GM19452 (cell line): ENCODE measurements around the gene PRDM16.

Experiments used
- ATAC-seq: cut with Tn5 transposase; IDR thresholded peaks from one replicate; pipeline ENCODE4 v1.9.1; 2021; ENCODE audit not compliant: unreplicated experiment

PRDM16 gene

DNA sequence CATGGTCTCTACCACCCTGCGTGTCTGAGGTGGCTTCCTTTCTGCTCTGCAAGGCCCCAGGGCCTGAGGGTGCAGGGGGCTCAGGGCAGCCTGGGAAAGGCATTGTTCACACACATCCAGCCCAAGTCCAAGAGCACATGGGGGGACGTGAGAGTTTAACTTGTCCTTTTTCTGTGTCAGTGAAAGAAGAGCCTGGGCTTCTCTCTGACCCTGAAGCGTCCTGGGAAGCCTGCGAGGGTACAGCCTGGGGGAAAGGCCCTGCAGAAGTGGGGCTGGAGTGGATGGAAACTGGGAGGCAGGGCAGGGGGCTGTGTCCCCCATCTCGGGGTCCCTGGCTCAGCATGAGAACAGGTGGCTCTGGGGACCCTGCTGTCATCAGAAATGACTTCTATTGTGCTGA, 181.6 kb downstream of the PRDM16 start:
- no peak for ATAC-seq

DNA sequence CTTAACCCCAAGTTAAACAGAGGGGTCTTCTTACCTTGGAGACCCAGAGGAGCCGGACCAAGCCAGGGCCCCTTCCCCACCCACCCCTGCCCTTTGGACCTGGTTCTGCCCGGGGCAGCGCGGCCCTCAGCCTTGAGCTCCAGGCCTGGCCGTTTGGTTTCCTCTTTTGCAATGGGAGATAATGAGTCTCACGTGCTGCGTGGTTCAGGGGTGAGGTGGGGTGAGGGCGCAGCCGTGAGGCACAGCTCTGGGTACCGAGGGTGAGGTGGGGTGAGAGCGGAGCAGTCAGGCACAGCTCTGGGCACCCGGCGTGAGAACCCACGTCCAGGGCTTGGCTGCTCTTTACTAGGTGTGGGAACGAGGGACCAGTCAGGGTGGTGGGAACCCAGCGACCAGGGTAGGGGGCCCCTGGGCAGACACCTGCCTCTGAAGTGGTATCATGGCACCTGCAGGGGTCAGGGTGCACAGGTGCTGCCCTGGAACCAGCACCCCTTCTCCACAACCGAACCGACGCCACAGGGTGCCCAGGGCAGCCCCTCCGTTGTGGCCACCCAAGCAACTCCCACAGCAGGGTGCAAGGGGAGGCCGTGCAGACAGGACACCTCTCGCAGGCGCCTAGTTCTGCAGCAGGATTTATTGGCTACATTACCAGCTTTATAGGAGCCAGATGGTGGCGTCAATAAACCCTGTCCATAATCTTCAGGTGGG, 182.2 kb downstream of the PRDM16 start:
- no peak for ATAC-seq

DNA sequence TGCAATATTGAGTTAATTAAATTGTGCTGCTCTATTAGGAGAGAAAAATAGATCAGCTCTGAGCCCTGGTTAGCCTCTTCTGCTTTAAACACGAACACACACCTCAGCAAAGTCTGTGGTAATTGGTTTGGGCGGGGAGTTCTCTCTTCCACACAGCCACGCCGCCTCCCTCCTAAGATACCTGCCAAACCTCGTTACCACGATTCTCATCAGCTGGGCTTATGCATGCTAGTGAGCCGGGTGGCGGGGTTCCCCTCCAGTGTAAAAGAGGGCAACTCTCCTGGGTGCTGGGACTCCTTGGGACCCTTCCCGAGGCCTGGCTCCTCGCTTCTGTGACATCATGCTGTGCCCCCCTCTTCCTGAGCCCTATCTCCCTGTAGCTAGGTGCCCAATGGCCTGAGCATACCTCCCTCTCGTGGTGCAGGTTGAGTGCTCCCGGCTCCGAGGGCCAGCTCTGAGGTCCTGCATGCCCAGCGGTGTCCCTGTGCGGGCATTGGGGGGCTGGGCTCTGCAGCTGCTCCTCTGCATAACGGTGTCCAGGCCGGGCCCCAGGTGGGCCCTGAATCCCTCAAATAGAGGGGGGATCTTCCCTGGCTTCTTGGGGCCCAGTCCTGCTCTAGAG, 182.9 kb downstream of the PRDM16 start:
- ATAC-seq, result no peak

DNA sequence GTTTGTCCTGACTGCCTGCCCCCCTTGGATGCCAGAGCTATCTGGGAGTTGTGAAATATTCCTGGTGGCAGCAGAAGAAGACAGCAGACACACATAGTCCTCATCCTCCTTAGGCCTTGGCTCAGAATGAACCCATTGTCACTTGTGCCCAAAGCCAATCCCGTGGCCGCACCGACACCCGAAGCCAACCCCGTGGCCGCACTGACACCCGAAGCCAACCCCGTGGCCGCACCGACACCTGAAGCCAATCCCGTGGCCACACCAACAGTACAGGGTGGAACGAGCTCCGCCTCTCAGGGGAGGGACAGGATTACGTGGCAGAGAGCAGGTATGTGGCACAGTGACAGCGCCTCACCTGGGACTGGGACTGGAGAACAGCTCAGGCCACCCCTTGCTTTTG, 186.7 kb downstream of the PRDM16 start:
- ATAC-seq, result no peak

DNA sequence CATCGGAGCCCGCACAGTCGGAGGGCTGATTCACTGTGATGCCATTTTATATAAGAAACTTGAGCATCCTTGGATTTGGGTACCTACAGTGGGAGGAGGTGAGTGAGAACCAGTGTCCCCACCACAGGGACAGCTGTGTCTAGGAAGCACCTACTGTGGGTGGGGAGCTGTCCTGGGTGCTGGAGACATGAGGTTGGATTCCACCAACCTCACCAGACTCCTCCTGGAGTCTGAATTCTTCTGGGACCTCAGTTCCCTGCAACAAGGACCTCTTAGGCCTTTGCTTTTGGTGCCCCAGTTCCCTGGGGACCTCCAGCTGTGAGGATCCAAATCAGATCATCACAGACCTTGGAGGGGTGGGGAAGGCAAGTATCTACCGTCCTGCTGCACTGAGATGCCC, 188.8 kb downstream of the PRDM16 start:
- ATAC-seq, result no peak

DNA sequence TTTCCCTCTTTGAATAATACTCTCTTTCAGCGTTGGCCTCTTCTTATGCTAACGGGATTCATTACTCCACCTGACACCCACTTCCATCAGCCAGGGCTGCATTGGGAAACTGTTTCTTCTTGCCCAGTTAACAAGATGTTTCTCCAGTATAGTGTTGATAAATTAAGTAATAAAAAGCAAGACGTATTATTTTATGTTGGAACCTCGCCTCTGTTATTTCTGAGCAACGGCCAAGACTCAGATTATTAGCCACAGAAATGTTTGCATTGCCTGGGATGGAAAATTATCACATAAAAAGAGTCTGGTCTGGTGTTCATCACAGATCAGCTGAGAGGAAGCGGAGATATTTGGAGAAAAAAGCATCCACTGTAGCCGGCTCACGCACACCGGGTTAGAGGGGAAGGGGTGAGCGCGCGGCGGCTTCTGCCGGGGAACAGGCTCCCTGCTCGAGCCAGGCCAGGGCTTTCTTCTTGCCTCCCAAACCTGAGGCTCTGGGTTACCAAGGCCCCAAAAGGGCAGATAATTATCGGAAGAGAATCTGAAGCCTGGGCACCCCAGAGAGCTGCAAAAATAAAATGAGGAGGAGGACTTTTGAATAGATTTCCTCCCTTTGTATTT, 189.5 kb downstream of the PRDM16 start:
- ATAC-seq, result no peak

DNA sequence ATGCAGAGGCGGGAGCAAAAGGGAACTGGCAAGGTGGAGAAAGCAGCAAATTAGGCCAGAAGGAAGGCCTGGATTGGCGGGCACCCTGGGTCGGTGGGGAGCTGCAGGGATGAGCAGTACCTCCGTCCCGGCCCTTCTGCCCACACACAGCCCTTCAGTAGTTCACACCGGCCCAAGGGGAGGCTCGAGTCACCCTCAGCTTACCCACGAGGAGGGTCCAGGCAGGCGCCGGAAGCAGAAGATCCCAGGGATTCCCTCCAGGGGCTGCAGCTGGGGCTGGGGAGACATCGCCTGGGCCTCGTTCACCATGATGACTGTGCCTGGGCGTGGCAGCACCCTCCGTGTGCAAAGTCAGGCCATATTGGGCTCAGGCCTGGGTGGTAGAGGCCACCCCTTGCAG, 190.0 kb downstream of the PRDM16 start:
- ATAC-seq, result no peak

DNA sequence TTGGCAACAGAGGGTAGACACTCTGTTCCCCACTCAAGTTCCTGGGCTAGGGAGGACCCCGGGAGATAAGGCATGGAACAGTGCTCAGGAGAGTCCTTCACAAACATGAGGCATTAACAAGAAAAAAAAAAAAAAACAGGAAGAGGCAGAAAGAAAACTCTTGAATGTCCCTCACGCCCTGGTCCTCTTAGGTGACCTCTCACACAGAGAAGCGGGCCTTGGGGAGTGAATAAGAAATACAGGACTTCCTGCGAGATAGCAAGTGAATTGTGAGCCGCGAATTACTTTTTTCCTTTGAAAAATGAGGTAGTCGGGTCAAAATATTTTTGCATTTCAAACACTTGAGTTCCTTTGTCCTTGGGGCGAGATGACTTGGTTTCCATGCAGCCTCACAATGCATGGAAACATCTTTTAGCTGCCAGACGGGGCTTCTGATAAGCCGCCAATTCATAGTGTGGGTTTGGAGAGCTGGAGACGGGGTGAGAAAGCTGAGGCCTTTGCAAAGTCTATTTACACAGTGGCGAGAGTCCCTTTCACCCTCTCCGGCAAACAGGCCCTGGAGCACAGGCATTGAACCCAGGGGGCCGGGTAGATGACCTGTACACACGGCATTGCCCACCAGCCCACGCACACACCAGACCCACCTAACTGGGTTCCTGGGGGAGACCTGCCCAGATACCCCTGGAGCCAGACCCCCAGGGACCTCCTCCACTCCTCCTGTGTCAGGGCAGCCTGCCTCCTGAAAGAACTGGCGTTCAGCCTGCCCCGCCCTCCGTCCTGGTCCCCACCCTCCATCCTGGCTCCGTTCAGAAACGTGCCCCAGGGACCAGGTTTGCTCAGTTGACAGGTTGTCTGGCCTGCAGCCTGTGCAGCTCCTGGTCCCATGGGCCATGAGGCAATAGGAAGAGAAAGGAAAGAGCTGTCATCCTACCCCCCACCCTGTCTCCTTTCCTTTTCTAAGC, 192.3 kb downstream of the PRDM16 start:
- ATAC-seq, result no peak

DNA sequence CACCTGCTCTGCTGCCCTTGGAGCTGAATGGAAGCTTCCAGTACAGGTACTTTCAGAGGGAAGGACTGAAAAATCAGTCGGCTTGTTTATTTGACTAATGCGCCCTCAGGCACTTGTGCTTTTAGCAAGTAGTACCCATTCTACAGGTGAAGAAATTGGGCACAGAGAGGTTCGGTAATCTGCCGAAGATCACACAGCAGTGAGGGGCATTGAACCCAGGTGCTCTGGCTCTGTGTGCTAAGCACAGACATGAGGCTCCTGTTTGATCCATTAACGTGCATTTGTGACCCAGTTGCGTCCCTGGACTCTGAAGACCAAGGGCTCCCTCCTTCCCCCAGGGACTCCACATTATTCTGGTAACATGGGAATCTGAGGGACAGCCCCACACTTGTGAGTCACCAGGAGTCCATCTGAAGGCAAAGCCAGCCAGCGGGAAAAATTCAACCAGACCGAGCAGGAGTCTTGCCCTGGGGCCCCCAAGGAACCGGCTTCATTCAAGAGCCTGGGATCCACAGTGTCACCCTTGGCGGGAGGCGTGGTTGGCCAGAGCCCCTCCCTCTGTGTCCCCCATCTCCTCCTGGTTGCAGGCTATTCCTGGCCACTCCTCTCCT, 193.1 kb downstream of the PRDM16 start:
- no peak for ATAC-seq

DNA sequence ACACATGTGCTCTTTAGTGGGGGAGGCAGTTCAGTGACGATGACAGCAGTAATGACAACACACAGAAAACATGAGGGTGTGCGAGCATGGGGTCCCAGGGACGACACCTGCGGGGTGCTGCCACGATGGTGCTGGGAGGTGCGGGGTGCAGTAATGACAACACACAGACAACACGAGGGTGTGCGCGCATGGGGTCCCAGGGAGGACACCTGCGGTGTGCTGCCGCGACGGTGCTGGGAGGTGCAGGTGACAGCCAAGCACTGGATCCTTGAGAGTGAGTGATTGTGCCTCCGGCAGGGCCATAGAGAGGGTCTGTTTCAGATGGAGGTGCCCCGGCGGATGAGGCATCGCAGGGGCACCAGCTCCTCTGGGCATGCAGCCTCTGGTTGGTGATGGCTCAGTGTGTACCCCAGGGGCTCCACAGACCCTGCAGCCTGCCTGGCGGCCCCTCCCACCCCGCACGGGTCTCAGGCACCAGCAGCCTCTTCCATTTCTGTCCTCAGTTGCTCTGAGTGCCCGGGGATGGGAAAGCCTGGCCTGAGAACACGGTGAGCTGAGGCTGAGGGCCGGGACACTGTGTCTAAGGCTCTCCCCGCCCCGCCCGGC, 193.8 kb downstream of the PRDM16 start:
- no peak for ATAC-seq

DNA sequence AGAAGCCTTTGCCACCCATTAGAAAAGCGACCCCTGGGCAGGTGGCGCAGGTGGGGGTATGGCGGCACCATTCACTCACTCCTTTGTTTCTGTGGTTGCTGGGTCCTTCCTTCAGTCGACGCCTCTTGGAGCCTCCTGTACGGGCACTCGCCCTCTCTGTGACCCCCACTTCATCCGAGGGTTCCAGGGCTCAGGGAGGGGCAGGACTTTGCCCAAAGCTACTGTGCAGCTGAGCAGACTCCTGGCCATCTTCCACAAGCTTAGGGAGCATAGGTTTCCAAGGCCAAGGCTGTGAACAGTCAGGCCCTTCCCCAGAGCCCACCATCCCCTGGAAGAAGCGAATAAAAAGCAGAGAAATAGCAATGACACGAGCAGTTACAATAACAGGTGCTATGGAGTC, 194.8 kb downstream of the PRDM16 start:
- ATAC-seq, result no peak

DNA sequence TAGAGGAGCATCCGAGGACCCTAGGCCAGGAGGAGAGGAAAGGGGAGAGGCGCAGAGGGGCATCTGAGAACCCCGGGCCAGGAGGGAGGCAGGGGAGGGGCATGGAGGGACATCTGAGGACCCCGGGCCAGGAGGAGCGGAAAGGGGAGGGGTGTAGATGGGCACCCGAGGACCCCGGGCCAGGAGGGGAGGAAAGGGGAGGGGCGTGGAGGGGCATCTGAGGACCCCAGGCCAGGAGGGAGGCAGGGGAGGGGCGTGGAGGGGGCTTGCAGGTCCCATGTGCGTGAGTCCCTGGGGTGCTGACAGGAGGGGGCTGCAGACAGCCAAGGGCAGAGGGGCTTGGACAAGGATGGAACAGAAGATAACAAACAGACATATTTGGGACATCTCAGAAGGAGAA, 195.5 kb downstream of the PRDM16 start:
- ATAC-seq, result no peak

DNA sequence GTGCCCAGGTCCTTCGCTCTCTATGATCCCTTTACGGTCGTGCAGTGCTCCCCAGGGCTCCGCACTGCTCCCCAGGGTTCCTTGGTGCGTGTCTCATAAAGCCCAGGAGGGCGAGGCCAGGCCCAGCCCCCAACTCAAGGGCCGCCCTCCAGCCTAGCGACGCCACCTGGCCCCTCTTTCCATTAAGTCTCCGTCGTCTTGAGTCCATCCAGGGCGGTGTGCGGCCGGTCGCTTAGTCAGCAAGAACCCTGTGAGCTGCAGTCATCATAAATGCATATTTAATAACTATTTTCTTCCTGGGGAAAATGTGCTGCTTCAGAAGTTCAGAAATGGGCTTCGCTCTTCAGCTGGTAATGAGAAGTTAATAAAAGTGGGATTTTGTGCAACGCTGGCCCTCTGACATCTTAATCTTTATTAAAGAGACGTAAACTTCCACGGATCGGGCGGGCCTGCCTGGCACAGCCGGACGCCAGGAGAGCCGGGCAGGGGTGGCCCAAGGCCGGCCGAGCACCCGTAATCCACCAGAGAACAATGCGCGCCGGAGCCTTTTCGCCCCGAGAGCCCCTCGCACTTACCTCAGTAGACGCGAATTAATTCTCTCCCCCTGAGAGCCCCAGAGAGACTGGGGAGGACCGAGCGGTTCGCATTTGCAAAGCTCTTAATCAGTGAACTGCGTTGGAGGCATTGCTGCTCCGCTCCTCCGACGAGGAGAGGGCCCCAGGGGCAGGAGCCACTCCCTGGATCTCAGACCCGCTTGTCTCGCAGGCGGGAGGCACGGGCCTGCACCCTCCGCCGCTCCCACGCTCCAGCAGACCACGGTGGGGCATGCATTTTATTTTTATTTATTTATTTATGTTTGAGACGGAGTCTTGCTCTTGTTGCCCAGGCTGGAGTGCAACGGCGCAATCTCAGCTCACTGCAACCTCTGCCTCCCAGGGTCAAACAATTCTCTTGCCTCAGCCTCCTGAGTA, 197.1 kb downstream of the PRDM16 start:
- no peak for ATAC-seq

DNA sequence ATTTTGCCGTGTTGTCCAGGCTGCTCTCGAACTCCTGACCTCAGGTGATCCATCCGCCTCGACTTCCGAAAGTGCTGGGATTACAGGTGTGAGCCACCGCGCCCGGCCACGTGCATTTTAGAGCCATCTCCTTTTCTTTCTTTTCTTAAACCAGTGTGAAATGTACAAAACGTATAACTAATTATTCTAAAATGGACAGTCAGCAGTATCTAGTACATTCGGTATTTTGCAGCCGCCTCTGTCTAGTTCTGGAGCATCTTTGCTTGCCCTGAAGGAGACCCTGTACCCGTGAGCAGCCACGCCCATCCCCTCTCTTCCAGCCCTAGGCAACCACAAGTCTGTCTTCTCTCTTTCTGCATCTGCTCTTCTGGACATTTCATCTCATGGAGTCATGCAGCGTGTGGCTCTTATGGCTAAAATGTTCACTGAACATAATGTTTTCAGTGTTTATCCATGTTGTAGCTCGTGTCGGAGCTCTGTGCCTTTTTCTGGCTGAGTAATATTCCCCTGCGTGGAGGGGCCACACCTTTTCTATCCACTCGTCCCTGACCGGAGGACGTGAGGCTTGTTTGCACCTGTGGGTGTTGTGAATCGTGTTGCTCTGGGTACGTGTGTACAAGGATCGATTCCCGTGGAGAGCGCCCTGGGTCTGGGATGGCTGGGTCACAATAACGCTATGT, 198.0 kb downstream of the PRDM16 start:
- ATAC-seq, result no peak

DNA sequence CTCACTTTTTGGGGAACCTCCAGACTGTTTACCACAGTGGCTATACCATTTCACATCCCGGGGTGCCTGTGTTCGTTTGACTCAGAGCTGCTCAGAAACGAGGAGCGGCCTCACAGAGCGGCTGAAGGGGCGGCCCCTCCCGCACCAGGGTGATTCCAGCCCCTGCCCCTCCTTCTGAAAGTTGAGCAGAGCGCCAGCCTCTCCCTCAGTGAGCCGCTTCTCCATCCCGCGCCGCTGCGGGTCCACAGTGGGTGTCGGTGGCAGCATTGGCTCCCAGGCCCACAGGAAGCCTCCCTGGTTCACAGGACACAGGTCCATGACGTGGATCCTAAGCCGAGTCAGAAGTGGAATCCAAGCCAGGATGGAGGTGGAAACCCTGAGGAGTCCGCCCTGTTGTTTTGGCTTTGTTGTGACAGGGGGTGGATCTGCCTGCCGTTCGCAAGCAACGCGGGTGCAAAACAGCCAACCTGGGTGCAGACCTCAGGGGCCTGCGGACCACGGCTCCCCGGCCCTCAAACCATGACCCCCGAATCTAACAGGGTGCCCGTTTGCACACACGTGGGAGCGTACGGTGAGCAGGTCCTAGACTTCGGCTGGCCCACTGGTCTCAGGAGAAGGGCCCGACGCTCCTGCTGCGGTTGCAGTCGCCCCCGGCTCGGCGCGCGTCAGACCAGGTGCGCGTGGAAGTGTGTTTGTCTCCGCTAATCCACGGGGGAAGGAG, 198.7 kb downstream of the PRDM16 start:
- no peak for ATAC-seq

DNA sequence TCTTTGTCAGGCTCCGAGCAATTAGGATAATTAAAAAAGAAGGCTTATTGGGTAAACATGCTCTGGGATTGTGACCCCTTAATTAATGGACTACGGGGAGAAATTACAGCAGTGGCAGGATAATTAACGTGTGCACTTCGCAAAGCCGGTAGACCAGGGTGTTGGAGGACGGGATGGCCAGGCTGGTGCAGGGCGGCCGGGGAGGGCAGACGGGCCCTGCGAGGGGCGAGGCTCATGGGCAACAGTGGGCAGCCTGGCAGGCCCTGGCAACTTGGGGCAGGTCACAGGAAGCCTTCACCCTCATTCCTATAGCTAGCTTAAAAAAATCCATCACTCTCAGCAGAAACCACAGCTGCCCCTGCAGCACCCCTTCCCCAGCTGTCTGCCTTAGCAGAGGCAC, 199.3 kb downstream of the PRDM16 start:
- ATAC-seq, result no peak

DNA sequence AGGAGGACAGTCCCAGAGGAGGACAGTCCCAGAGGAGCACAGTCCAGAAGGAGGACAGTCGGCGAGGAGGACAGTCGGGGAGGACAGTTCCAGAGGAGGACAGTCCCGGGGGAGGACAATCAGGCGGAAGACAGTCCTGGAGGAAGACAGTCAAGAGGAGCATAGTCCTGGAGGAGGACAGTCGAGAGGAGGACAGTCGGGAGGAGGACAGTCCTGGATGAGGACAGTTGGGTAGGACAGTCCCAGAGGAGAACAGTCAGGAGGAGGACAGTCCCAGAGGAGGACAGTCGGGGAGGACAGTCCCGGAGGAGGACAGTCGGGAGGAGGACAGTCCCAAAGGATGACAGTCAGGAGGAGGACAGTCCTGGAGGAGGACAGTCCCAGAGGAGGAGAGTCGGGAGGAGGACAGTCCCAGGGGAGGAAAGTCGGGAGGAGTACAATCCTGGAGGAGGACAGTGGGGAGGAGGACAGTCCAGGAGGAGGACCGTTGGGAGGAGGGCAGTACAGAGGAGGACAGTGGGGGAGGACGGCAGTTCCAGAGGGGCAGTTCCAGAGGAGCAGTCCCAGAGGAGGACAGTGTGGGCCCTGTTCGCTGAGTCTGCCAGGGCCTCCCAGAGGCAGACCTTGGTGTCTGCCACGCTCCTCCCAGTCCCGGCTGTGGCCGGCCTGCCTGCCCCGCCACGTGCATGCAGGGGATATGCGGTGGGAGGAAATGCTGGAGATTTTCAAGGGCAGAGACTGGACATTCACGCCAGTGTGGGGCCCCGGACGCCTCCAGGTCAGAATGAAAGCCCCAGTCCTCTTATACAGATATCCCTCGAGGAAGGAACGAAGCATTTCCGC, 201.6 kb downstream of the PRDM16 start:
- no peak for ATAC-seq
